OCI-LY3 (cell line): ENCODE measurements around the gene NUBPL.

Source experiments
- H2AFZ ChIP-seq: fragments of 200-600, 300-600 bp; shearing (Covaris generic); 2 replicates; pipeline ENCODE4 v1.6.0; 2014; ENCODE audit warnings: antibody characterized with exemption, low read depth, low read length
- H3K27ac ChIP-seq: fragments of 200-600, 300-600 bp; sonication (generic); 2 replicates; pipeline ENCODE4 v1.5.1; 2014; ENCODE audit warnings: mild to moderate bottlenecking, low read length, moderate library complexity, mixed read lengths
- H3K27me3 ChIP-seq: fragments of 200-600, 300-600 bp; sonication (generic); 2 replicates; pipeline ENCODE4 v1.6.1; 2014; ENCODE audit warnings: low read depth, low read length, mixed read lengths
- H3K36me3 ChIP-seq: fragments of 200-600, 300-600 bp; sonication (generic); replicated peaks from 2 replicates; pipeline ENCODE3; 2014; ENCODE audit warnings: low read depth, low read length, mixed read lengths
- H3K4me1 ChIP-seq: fragments of 300-600, 200-600 bp; sonication (generic); 2 replicates; pipeline ENCODE4 v1.6.1; 2014; ENCODE audit warnings: low read length, mixed read lengths
- H3K4me2 ChIP-seq: fragments of 200-600, 300-600 bp; sonication (generic); 2 replicates; pipeline ENCODE4 v1.6.1; 2014; ENCODE audit warnings: low read length, mixed read lengths
- H3K4me3 ChIP-seq: fragments of 300-600, 200-600 bp; sonication (generic); 2 replicates; pipeline ENCODE4 v1.5.1; 2014; ENCODE audit warnings: antibody characterized with exemption, mild to moderate bottlenecking, low read length, moderate library complexity
- H3K79me2 ChIP-seq: fragments of 300-600, 200-600 bp; shearing (Covaris generic); 2 replicates; pipeline ENCODE4 v1.6.1; 2014; ENCODE audit warnings: mild to moderate bottlenecking, low read length, mixed read lengths
- H3K9ac ChIP-seq: fragments of 300-600, 200-600 bp; shearing (Covaris generic); 2 replicates; pipeline ENCODE4 v1.6.0; 2014; ENCODE audit warnings: mild to moderate bottlenecking, low read length, moderate library complexity
- H3K9me3 ChIP-seq: fragments of 200-600, 300-600 bp; shearing (Covaris generic); 2 replicates; pipeline ENCODE4 v1.6.1; 2014; ENCODE audit warnings: low read length, mixed read lengths; ENCODE audit not compliant: insufficient read depth
- H4K20me1 ChIP-seq: fragments of 200-600, 300-600 bp; sonication (generic); 2 replicates; pipeline ENCODE4 v1.6.1; 2016; ENCODE audit warnings: low read length, mixed read lengths; ENCODE audit not compliant: insufficient read depth
- CTCF ChIP-seq: fragments of 200-600, 300-600 bp; sonication (generic); IDR thresholded peaks from 2 replicates; pipeline ENCODE4 v1.5.1; 2014; ENCODE audit warnings: antibody characterized with exemption, low read length, low read depth
- EZH2phosphoT487 ChIP-seq: fragments of 200-600 bp; shearing (Covaris generic); IDR thresholded peaks from 2 replicates; pipeline ENCODE4 v1.6.1; 2018; ENCODE audit warnings: antibody characterized with exemption, mixed run types, low read depth

The NUBPL gene

GRCh38 chr14:31879661-31880348 is 318.6 kb downstream of the NUBPL start:
- no peak overlapping the region for H3K9ac ChIP-seq
- H3K27me3 ChIP-seq = no peaks in the 10 kb centered on the region
- TF ChIP-seq EZH2phosphoT487 = no peak
- no peak for TF ChIP-seq CTCF

GRCh38 chr14:31880935-31881334 is 319.7 kb downstream of the NUBPL start:
- no peak for TF ChIP-seq EZH2phosphoT487
- no peak for TF ChIP-seq CTCF
- Histone ChIP-seq H3K4me2 (no peak overlapping the region), H3K36me3 (no peaks in the 10 kb centered on the region), H3K27ac (no peak overlapping the region), H3K4me3 (no peak overlapping the region), H4K20me1 (no peaks in the 10 kb centered on the region), H2AFZ (no peak overlapping the region), H3K79me2 (no peaks in the 10 kb centered on the region), H3K9me3 (no peaks in the 10 kb centered on the region), H3K27me3 (no peaks in the 10 kb centered on the region), H3K4me1 (no peaks in the 10 kb centered on the region), H3K9ac (no peak overlapping the region)

More at GRCh38 chr14:31879661-31880348, 318.6 kb downstream of the NUBPL start:
- no peak overlapping the region for H3K4me3 ChIP-seq
- H3K36me3 ChIP-seq = no peaks in the 10 kb centered on the region
- H3K79me2 ChIP-seq = no peaks in the 10 kb centered on the region
- no peaks in the 10 kb centered on the region for H3K4me1 ChIP-seq
- no peak overlapping the region for H2AFZ ChIP-seq
- no peaks in the 10 kb centered on the region for H3K9me3 ChIP-seq
- no peak overlapping the region for H3K4me2 ChIP-seq
- no peaks in the 10 kb centered on the region for H4K20me1 ChIP-seq
- no peak overlapping the region for H3K27ac ChIP-seq

GRCh38 chr14:31881531-31882310 is 320.5 kb downstream of the NUBPL start:
- Histone ChIP-seq H3K4me2 (no peak overlapping the region), H3K79me2 (no peaks in the 10 kb centered on the region), H3K36me3 (no peaks in the 10 kb centered on the region), H4K20me1 (no peaks in the 10 kb centered on the region), H2AFZ (no peak overlapping the region), H3K4me3 (no peak overlapping the region), H3K4me1 (no peaks in the 10 kb centered on the region), H3K9ac (no peak overlapping the region), H3K27ac (no peak overlapping the region), H3K27me3 (no peaks in the 10 kb centered on the region), H3K9me3 (no peaks in the 10 kb centered on the region)
- TF ChIP-seq EZH2phosphoT487 = no peak
- no peak for TF ChIP-seq CTCF

- Histone ChIP-seq H2AFZ (no peak overlapping the region), H3K9ac (no peak overlapping the region), H3K36me3 (no peaks in the 10 kb centered on the region), H3K4me3 (no peak overlapping the region), H3K9me3 (no peaks in the 10 kb centered on the region), H3K27ac (no peak overlapping the region), H3K27me3 (no peaks in the 10 kb centered on the region), H3K79me2 (no peaks in the 10 kb centered on the region), H3K4me1 (no peaks in the 10 kb centered on the region), H4K20me1 (no peaks in the 10 kb centered on the region), H3K4me2 (no peak overlapping the region)
- TF ChIP-seq CTCF = no peak
- no peak for TF ChIP-seq EZH2phosphoT487
These were observed 323.0 kb downstream of the NUBPL start for GRCh38 chr14:31884238-31884637.
